ENCODE measurements around the gene LITAFD.
"Not testable (repeated sequence)": the region's sequence is repeated elsewhere in the genome, so short reads cannot be mapped to it uniquely, and the experiment has no call there.

LITAFD gene

DNA sequence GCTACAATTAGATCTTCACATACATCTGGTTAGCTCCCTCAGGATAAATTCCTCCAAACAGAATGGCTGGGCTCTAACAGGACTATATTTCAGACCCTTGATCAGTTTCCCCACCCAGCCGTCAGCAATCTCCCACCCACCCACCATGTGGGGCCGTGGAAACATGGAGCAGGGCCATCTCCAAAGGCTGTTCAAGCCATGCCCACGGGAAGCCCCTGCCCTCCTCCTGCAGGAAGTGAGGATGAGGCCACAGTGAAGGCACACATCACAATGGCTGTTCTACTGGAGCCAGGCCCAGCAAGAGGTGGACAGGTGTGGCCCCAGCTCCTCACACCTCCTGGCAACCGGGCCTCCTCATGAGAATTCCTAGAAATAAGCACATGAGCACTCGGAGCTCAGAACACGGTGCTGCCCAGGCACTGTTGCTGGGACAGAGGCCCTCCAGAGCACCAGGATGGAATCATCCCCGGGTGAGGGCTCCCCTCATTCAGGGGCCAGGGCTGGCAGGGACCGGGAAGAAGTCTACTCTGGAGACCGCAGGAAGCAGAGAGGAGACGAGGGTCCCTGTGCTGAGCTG is at the start of gene LITAFD:
Gene LITAFD, plus strand, starts transcription at position 311 of the 577 bp plus-strand sequence. CDS start 2,005 bp downstream, outside the sequence.
- DNase-seq (ENCODE audit: low read depth in 2 of 2) = no peak

DNA sequence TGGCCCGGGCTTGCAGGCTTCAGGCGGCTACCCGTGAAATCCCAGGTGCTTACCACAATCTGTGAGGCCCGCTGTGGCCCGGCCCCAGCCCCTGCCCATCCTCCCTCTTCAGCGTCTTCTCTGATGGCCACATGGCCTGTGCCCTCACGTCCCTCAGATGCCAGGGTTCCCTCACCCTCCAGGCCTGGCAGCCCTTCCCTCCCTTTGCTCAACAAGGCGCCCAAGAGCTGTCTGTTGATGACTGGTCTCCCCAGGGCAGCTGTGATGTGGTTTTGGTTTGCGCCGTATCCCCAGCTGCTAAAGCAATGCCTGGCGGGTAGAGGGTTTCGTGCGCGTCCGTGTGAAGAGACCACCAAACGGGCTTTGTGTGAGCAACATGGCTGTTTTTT is 49.4 kb upstream of the LITAFD start:
- DNase-seq (ENCODE audit: low read depth in 2 of 2) = no peak

DNA sequence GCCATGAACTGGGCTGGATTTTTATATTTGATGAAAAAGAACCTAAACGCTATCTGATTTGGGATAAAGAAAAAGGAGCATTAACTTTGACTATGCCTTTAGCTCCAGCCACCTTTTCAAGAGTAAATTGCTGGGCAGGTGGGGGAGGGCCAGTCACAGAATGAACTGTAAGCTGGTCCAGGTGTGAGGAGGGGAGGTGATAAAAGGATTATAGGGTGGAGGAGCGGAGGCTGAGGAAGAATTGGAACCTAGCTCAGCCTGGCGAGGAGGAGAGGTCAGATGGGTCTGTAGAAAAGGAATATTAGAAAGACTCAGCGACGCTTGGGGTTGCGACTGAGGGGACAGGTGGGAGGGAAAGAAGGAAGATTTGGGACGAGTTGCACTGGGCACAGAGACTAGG is 45.4 kb upstream of the LITAFD start:
- DNase-seq (ENCODE audit: low read depth in 2 of 2) = not testable (repeated sequence)

GRCh38 chr16:8837594-8837993 is 44.6 kb upstream of the LITAFD start:
- not testable (repeated sequence) for DNase-seq (ENCODE audit: low read depth in 2 of 2)

DNA sequence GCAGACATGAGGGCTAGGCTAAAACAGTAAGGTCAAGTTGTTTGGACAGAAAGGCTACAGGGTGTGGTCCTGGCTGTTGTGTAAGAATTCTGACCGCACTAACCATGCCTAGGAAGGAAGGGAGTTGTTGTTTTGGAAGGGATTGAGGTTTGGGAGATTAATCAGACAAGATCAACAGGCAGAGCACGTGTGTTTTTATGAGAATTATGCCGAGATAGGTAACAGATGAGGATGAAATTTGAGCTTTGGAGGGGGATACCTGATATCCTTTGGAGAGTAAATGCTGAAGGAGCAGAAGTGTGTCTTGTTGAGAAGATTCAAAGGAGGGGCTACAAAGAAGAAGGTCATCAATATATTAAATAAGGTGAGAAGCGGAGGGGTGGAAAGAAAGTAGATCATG is 40.1 kb upstream of the LITAFD start:
- not testable (repeated sequence) for DNase-seq (ENCODE audit: low read depth in 2 of 2)

GRCh38 chr16:8843296-8843695 is 38.9 kb upstream of the LITAFD start:
- DNase-seq (ENCODE audit: low read depth in 2 of 2) = not testable (repeated sequence)

DNA sequence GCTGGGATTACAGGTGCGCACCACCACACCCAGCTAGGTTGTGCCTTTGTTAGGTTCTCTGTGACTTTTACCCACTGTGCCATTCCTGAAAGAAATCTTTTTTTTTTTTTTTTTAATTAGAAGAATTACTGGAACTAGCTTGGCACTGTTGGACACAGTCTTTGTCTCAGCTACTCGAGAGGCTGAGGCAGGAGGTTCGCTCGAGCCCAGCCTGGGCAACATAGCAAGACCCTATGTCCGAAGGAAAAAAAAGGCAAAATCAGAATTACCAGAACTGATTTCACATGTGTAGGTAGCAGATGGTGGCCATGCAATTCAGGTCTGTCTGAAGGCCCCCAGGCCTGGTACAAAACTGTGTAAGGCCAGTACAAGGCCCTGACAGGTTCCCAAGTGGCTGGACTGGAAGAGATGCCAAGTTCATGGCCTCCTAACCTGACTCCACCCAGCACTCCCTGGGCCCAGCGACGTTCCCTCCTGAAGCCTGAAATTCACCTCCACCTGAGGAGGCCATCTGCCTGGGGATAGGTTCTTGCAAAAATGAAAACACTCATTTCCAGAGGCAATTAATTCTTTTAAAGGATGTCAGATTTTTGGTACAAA is 36.4 kb upstream of the LITAFD start:
- DNase-seq (ENCODE audit: low read depth in 2 of 2) = no peak

DNA sequence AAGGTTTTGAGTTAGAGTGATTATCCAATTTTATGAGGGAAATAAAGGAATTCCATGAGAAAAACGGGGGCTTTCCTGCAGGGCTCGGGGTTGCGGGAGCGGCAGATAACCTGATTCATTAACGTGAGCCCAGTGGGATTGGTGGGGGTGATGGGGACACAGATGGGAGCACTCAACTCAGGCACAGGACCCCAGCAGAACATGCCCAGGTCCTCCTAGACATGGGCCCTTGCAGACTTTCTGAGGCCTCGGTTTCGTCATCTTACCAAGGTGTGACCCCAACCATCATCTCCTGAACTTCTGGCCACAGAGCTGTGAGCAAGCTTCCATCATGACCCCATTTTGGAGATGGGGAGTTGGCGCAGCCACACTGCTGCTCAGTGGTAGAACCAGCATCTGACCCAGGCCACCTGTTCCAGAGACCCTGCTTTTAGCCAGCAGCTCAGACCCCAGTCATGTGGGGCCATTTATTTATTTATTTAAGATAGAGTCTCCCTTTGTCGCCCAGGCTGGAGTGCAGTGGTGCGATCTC is 35.7 kb upstream of the LITAFD start:
- no peak for DNase-seq (ENCODE audit: low read depth in 2 of 2)

- no peak for DNase-seq (ENCODE audit: low read depth in 2 of 2)
Measured at GRCh38 chr16:8847145-8847544, 35.0 kb upstream of the LITAFD start.

DNA sequence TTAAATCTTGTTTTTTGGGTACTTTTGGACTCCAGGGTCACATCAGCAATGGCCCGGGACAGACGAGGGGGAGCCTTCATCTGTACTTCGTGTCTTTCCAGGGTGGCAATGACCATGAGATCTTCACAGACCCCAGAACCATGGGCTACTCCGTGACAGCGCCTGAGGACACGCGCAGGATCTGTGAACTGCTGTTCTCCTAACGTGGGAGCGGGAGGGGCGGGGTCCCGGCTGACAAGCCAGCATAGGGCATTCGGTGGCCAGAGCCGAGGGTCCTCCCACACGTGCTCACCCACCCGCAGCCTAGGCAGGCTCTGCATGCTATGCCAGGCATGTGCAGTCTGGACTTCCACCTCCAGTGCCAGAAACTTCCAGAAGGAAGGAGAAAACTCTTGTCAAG is 34.5 kb upstream of the LITAFD start:
- DNase-seq (ENCODE audit: low read depth in 2 of 2) = no peak

DNA sequence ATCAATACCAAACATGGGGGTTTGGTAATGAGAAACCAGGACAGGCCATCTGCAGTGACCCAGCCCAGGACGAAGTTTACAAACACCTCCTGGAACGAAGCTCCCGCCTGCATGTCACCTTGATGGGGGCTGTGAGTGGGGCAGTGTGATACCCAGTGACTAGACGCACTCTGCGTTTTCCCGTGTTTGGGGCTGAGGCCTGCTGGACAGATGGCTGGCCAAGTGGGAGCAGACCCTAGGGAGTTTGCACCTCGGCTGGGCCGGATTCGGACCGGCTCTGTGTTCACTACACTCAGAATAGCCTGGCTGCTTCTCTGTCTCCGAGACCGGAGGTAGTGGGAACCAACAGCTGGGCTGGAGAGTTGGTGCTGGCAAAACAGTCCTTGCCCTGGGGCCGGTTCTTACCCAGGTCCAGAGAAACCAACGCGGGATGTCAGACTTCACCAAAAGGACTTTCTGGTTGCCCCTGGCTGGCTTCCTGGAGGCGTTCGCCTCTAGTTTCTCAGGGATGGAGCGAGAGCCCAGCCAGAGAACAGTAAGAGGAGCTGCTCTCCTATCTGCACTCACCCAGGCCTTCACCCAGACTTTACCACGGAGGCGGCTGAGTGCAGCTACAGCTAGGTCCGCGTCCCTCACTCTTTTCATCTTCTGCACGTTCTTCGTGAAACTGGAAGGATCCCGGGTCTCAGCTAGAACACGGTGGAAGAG is 33.8 kb upstream of the LITAFD start:
- DNase-seq (ENCODE audit: low read depth in 2 of 2) = no peak

DNA sequence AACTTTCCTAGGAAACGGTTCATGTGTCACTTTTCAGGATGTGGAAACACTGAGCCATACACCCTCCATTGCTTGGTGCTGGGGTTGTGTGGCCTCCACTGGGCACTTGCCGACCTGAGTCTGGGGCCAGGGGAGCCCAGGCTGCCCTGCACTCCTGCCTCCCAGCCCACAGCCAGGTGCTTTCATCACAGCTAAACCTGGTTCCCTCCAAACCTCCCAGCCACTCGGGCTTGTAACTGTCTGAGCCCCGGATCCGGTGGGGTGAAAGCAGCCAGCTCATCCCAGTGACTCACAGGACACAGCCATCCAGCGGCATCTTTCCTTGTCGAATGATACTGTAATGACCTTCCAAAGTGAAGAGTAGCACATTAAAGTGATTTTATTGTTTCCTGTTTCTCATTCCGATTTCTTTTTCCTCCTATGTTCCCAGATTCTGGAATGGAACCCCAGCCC is 33.2 kb upstream of the LITAFD start:
- DNase-seq (ENCODE audit: low read depth in 2 of 2) = no peak

DNA sequence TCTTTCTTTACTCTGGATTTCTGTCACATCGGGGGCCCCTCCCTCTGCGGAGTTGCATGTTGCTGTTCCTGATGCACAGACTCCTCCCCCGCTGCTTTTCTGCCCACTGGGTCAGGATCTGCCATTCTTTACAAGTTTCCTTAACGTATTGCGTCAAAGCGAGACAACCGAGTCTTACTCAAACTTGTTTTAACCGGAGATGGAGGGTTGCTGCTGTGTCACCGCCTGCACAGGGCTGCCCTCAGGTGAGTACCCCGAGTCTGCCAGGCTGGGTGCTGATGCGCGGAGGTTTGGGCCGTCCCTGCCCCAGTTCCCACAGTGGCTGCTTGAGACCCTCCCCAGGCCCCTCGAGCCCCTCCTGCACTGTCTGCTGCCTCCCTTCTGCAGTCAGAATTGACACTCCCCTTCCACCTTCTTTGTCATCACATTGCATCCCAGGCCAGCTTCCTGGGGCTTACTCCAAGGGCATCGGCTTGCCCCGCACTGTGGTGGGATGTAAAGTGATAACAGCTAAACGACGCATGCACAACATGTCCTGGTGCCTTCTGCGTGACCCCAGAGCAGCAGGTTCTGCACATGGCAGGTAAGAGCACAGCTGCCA is 32.6 kb upstream of the LITAFD start:
- no peak for DNase-seq (ENCODE audit: low read depth in 2 of 2)

DNA sequence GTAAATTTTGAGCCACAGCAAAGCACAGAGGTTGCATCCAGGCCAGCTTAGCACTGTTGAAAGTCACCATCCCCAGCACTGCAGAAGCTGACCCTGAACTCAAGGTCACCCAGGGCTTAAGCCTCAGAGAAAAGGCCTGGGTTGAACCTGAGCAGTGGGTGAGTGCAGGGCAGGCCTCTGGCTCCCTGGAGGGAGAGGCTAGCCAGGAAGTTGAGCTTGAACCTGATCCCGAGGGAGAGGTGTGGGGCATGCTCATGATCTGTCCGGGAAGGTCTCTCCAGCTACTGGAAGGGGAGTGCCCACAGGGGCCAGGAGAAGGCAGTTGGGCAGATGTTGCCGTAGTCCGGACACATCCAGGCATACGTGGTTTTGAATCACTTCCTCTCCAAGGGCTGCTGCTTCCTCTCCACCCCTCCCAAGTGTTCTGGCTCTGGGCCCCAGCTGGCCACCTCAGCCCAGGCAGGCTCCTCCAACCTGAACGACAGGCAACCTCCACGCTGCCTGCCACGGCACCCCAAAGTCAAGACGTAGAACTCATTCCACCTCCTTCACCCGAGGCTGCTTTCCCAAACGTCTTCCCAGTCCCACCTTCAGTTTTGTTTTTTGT is 31.8 kb upstream of the LITAFD start:
- no peak for DNase-seq (ENCODE audit: low read depth in 2 of 2)

DNA sequence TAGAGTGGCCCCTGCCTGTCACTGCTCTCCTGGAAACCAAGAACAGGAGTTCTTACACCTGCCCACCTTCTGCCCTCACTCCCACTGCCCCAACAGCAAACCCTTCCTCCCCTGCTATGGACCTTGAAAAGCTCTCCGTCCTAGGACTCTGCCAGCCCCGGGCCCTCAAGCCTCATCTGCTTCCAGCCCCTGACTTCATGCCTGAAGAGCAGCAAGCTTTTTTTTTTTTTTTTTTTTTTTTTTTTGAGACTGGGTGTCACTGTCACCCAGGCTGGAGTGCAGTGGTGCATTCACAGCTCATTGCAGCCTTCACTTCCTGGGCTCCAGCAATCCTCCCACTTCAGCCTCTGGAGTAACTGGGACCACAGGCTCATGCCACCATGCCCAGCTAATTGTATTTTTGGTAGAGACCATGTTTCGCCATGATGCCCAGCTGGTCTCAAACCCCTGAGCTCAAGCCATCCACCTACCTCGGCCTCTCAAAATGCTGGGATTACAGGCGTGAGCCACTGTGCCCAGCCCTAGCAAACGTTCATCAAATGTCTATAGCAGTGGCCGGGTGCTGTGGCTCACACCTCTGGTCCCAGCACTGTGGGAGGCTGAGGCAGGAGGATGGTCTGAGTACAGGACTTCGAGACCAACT is 30.3 kb upstream of the LITAFD start:
- no peak for DNase-seq (ENCODE audit: low read depth in 2 of 2)

DNA sequence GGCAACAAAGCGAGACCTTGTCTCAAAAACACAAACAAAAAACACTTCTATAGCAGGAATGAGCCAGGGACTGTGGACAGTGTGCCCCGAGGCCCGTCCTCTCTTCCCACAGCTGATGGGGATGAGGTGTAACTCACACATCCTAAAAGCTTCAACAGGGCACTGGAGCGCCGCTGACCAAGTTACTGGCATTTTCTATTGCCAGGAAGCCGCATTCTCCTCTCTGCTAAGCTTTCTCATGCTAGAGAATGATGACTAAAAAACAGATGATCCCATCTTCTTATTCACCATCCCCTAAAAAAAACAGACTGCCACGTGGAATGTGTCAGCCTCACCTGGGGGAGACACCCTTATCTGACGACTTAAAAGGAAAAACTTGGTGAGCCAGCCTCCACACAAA is 29.6 kb upstream of the LITAFD start:
- DNase-seq (ENCODE audit: low read depth in 2 of 2) = no peak

- no peak for DNase-seq (ENCODE audit: low read depth in 2 of 2)
Measured at GRCh38 chr16:8853150-8853549, 29.0 kb upstream of the LITAFD start.

- DNase-seq (ENCODE audit: low read depth in 2 of 2) = no peak
Measured at GRCh38 chr16:8853611-8854010, 28.5 kb upstream of the LITAFD start.

GRCh38 chr16:8854298-8854948 is 27.7 kb upstream of the LITAFD start:
- no peak for DNase-seq (ENCODE audit: low read depth in 2 of 2)

GRCh38 chr16:8855051-8855786 is 26.9 kb upstream of the LITAFD start:
- no peak for DNase-seq (ENCODE audit: low read depth in 2 of 2)

Measured in stimulated activated CD8-positive, alpha-beta memory T cell treated with anti-CD3 and anti-CD28 coated beads, Interleukin-2, amount 100 ng/mL, for 48 hours (primary cell).